HepG2 (cell line): ENCODE data around the gene CMIP. TPM values are rescaled to one million over a fixed set of nuclear protein-coding genes. Genes with fewer than 3 reads are reported as not detected.

Source experiments
- CEBPZ ChIP-seq: IDR thresholded peaks from 2 replicates; pipeline ENCODE4 v1.6.1; 2012; ENCODE audit warnings: low read length, improper control_type of control experiment
- MXD1 ChIP-seq: sonication (generic); formaldehyde crosslinking; IDR thresholded peaks from 2 replicates; pipeline ENCODE4 v1.4.0; 2020; ENCODE audit warnings: mild to moderate bottlenecking, missing genetic modification reagents
- NFATC3 ChIP-seq: sonication (generic); formaldehyde crosslinking; IDR thresholded peaks from 2 replicates; pipeline ENCODE4 v1.5.1; 2020; ENCODE audit warnings: mild to moderate bottlenecking, missing genetic modification reagents
- NR2C2 ChIP-seq: sonication (generic); formaldehyde crosslinking; IDR thresholded peaks from 2 replicates; pipeline ENCODE4 v1.4.0; 2020; ENCODE audit warnings: missing genetic modification reagents, mild to moderate bottlenecking, moderate library complexity, borderline replicate concordance
- RARA ChIP-seq: IDR thresholded peaks from 2 replicates; pipeline ENCODE4 v1.6.1; 2016; ENCODE audit warnings: missing genetic modification reagents, missing compliant biosample characterization
- RFXAP ChIP-seq: sonication (generic); formaldehyde crosslinking; IDR thresholded peaks from 2 replicates; pipeline ENCODE4 v1.4.0; 2020; ENCODE audit warnings: missing genetic modification reagents, borderline replicate concordance
- SIX4 ChIP-seq: sonication (generic); formaldehyde crosslinking; IDR thresholded peaks from 2 replicates; pipeline ENCODE4 v1.4.0; 2020; ENCODE audit warnings: missing genetic modification reagents
- SMARCE1 ChIP-seq: fragments of 450-650 bp; IDR thresholded peaks from 2 replicates; pipeline ENCODE4 v1.6.1; 2017; ENCODE audit warnings: borderline replicate concordance
- SOX13 ChIP-seq, 3 experiments: fragments of 450-650 bp in 1 of 3; sonication (generic) in 1 of 3; formaldehyde crosslinking in 1 of 3; IDR thresholded peaks in 2 of 3; conservative IDR thresholded peaks in 1 of 3; 2 replicates each; pipeline versions ENCODE4 v1.5.0 to v1.6.1; 2016 to 2020; ENCODE audit warnings: antibody characterized with exemption in 1 of 3, mild to moderate bottlenecking in 1 of 3, missing compliant biosample characterization in 1 of 3, missing genetic modification reagents in 1 of 3, moderate library complexity in 1 of 3
- ZFP36L1 ChIP-seq: sonication (generic); formaldehyde crosslinking; IDR thresholded peaks from 2 replicates; pipeline ENCODE4 v1.8.0; 2022; ENCODE audit warnings: mild to moderate bottlenecking, missing genetic modification reagents, moderate library complexity
- ZFP90 ChIP-seq: sonication (generic); formaldehyde crosslinking; IDR thresholded peaks from 2 replicates; pipeline ENCODE4 v1.8.0; 2022; ENCODE audit warnings: missing genetic modification reagents, mild to moderate bottlenecking, inconsistent platforms, borderline replicate concordance
- ZNF407 ChIP-seq: sonication (generic); formaldehyde crosslinking; IDR thresholded peaks from one replicate; pipeline ENCODE4 v1.5.1; 2020; ENCODE audit warnings: mild to moderate bottlenecking, missing genetic modification reagents; ENCODE audit errors: not compliant biosample characterization
- ZNF670 ChIP-seq: sonication (generic); formaldehyde crosslinking; IDR thresholded peaks from 2 replicates; pipeline ENCODE4 v1.8.0; 2022; ENCODE audit warnings: mild to moderate bottlenecking, missing genetic modification reagents, borderline replicate concordance
- ZNF773 ChIP-seq: sonication (generic); formaldehyde crosslinking; IDR thresholded peaks from 2 replicates; pipeline ENCODE4 v1.4.0; 2020; ENCODE audit warnings: missing genetic modification reagents, borderline replicate concordance
- ZNF775 ChIP-seq: sonication (generic); formaldehyde crosslinking; IDR thresholded peaks from 2 replicates; pipeline ENCODE4 v1.4.0; 2020; ENCODE audit warnings: missing genetic modification reagents, mild to moderate bottlenecking, moderate library complexity, borderline replicate concordance
- polyA plus RNA-seq, 8 experiments: library from polyadenylated mRNA; depleted of rRNA in 3 of 8; stranded (reverse) in 7 of 8; unstranded in 1 of 8; fragments of >200 nt; fragmentation: Illumina TruSeq in 4 of 8; extraction: Trizol in 4 of 8; gene quantifications; 2 replicates each; pipeline versions ENCODE4 v1.2.1 to v1.2.3, GENCODE V29; 2011 to 2016; ENCODE audit warnings: low read depth in 4 of 8, missing spikeins in 1 of 8, mixed read lengths in 1 of 8; ENCODE audit not compliant: insufficient read depth in 1 of 8
- total RNA-seq, 5 experiments: library from RNA; depleted of rRNA; stranded (reverse); fragments of >200 nt; fragmentation: Illumina TruSeq; extraction: Trizol; gene quantifications; 2 replicates each; pipeline ENCODE4 v1.2.3, GENCODE V29; 2016; ENCODE audit warnings: low read depth in 1 of 5

The CMIP gene
- total and polyA plus RNA-seq, 2 of the 13 experiments (the other 11 are each of a cell fraction or from before 2014, with no cell fraction given): 10.9 to 18.1 TPM

- TF ChIP-seq CEBPZ: no peak
- TF ChIP-seq ZFP90 (CRISPR knock-in tag): 0 out of 2 replicates have a peak, but pooled peaks have one; percentile 74
- TF ChIP-seq RFXAP: peak; percentile 78; the same call in 1 of the 2 replicates
- peak; percentile 27; the same call in 1 of the 2 replicates for TF ChIP-seq SOX13 (IDR thresholded peaks at IDR 0.05)
- peak in 1 of 2 experiments; percentile 93; a peak in 2 of 4 replicates for TF ChIP-seq SOX13 (CRISPR knock-in tag; conservative IDR thresholded peaks at IDR 0.05 in 1 of 2, IDR thresholded peaks at IDR 0.05 in 1 of 2)
- no peak for TF ChIP-seq ZNF775
- 0 out of 2 replicates have a peak, but pooled peaks have one; percentile 70 for TF ChIP-seq ZNF773
- TF ChIP-seq ZNF670 (CRISPR knock-in tag): peak; percentile 81; the same call in 1 of the 2 replicates
- TF ChIP-seq RARA (CRISPR knock-in tag): peak; percentile 98
- no peak; the same call in 1 of the 2 replicates for TF ChIP-seq ZFP36L1 (CRISPR knock-in tag)
- peak; percentile 86 for TF ChIP-seq NR2C2
- TF ChIP-seq NFATC3 (CRISPR knock-in tag): 0 out of 2 replicates have a peak, but pooled peaks have one; percentile 7
- TF ChIP-seq SIX4: peak; percentile 81
- no peak; the same call in 1 of the 2 replicates for TF ChIP-seq MXD1
- no peak for TF ChIP-seq ZNF407
- no peak for TF ChIP-seq SMARCE1
These were observed 7.4 kb downstream of the CMIP start (continued) for GRCh38 chr16:81451753-81452680.
